Measurements from ENCODE around the gene TRIM10.
"Not testable (repeated sequence)": the region's sequence is repeated elsewhere in the genome, so short reads cannot be mapped to it uniquely, and the experiment has no call there.

The TRIM10 gene

GRCh38 chr6:30121446-30122366 lies 39.3 kb downstream of the TRIM10 start:
- DNase-seq (ENCODE audit: extremely low read depth, low read depth) = no peak
- TF ChIP-seq CTCF (IDR thresholded peaks at IDR 0.05; ENCODE audit: low read depth, low read length) = no peak

- DNase-seq (ENCODE audit: extremely low read depth, low read depth) = not testable (repeated sequence)
Observed at GRCh38 chr6:30118691-30119090, 42.3 kb downstream of the TRIM10 start.

- TF ChIP-seq CTCF (IDR thresholded peaks at IDR 0.05; ENCODE audit: low read depth, low read length) = no peak
- DNase-seq (ENCODE audit: extremely low read depth, low read depth) = no peak
Observed at GRCh38 chr6:30116724-30117123, 44.3 kb downstream of the TRIM10 start.

- DNase-seq (ENCODE audit: extremely low read depth, low read depth) = no peak
- no peak for TF ChIP-seq CTCF (IDR thresholded peaks at IDR 0.05; ENCODE audit: low read depth, low read length)
Observed at GRCh38 chr6:30113841-30114240, 47.2 kb downstream of the TRIM10 start.

- DNase-seq (ENCODE audit: extremely low read depth, low read depth) = no peak
- TF ChIP-seq CTCF (IDR thresholded peaks at IDR 0.05; ENCODE audit: low read depth, low read length) = no peak
Observed at GRCh38 chr6:30113003-30113759, 47.8 kb downstream of the TRIM10 start, which contains the start of gene TRIM31. TRIM31 (minus strand) TSS chr6:30113090; CDS start chr6:30112805, 285 bp downstream.

GRCh38 chr6:30112402-30112994 lies 48.5 kb downstream of the TRIM10 start:
- no peak for TF ChIP-seq CTCF (IDR thresholded peaks at IDR 0.05; ENCODE audit: low read depth, low read length)
- DNase-seq (ENCODE audit: extremely low read depth, low read depth) = no peak

- no peak for TF ChIP-seq CTCF (IDR thresholded peaks at IDR 0.05; ENCODE audit: low read depth, low read length)
- DNase-seq (ENCODE audit: extremely low read depth, low read depth) = no peak
Observed at GRCh38 chr6:30111266-30111856, 49.6 kb downstream of the TRIM10 start.

Measured in AG09319 (cell line).